A549 (cell line): ENCODE measurements around the gene ZNF195.

ENCODE experiments used
- CTCF ChIP-seq: fragments of >200 bp; sonication (Bioruptor Twin); formaldehyde crosslinking; IDR thresholded peaks from 3 replicates; pipeline ENCODE4 v1.5.1; 2016
- HDAC2 ChIP-seq: fragments of 200-600 bp; sonication (generic); IDR thresholded peaks from 2 replicates; pipeline ENCODE4 v1.6.1; 2016
- REST ChIP-seq: fragments of 200-600 bp; sonication (generic); IDR thresholded peaks from 2 replicates; pipeline ENCODE4 v1.6.1; 2016; ENCODE audit warnings: antibody characterized with exemption, mild to moderate bottlenecking, moderate library complexity

GRCh38 chr11:3342709-3343108, 36.2 kb downstream of the ZNF195 start:
- TF ChIP-seq HDAC2 (no peak), CTCF (no peak), REST (no peak)
